Neural progenitor cell (in vitro differentiated cells): Measurements from ENCODE around the gene TMEM242.

Experiments
- EZH2 ChIP-seq: fragments of 200-600 bp; sonication (generic); IDR thresholded peaks from 2 replicates; pipeline ENCODE4 v1.6.1; 2017; ENCODE audit warnings: antibody characterized with exemption, mild to moderate bottlenecking, moderate library complexity
- EZH2phosphoT487 ChIP-seq: fragments of 200-600 bp; sonication (generic); IDR thresholded peaks from 2 replicates; pipeline ENCODE4 v1.6.1; 2017; ENCODE audit warnings: antibody characterized with exemption
- TF ChIP-seq, protein P1 (sequence below): fragments of 200-600 bp; sonication (generic); IDR thresholded peaks from 2 replicates; pipeline ENCODE4 v1.5.1; 2017; ENCODE audit warnings: antibody characterized with exemption, mild to moderate bottlenecking

DNA sequence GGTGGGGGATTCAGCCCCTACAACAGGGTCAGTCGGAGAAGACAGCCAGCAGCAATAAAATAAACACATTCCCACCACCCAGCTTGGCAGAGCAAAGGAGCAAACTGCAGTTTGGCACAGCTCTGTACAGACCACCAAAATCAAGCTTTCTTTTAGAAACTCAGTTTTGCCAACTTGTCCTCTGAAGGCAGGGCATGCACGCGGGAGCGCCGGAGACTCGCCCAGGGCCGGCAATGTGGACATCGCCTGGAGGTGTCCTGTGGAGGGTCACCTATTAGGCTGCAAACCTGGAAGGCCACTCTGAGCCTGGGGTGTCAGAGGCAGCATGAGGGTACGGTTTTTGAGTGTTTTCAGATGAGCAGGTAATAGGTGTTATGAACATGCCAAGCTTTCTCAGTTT is 34.7 kb downstream of the TMEM242 start:
- TF ChIP-seq, protein P1, sequence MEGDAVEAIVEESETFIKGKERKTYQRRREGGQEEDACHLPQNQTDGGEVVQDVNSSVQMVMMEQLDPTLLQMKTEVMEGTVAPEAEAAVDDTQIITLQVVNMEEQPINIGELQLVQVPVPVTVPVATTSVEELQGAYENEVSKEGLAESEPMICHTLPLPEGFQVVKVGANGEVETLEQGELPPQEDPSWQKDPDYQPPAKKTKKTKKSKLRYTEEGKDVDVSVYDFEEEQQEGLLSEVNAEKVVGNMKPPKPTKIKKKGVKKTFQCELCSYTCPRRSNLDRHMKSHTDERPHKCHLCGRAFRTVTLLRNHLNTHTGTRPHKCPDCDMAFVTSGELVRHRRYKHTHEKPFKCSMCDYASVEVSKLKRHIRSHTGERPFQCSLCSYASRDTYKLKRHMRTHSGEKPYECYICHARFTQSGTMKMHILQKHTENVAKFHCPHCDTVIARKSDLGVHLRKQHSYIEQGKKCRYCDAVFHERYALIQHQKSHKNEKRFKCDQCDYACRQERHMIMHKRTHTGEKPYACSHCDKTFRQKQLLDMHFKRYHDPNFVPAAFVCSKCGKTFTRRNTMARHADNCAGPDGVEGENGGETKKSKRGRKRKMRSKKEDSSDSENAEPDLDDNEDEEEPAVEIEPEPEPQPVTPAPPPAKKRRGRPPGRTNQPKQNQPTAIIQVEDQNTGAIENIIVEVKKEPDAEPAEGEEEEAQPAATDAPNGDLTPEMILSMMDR, result no peak
- TF ChIP-seq EZH2, result no peak
- TF ChIP-seq EZH2phosphoT487, result no peak
